ENCODE data around the gene GTPBP1. TPM values are rescaled to one million over a fixed set of nuclear protein-coding genes. Genes with fewer than 3 reads are reported as not detected.

Gene GTPBP1
- total and polyA plus RNA-seq, 12 donors: 13.5 to 53.2 (median 33.8) TPM

GRCh38 chr22:38777087-38777671 is 71.4 kb downstream of the GTPBP1 start:
- no peak for TF ChIP-seq CTCF (IDR thresholded peaks at IDR 0.05)
- Histone ChIP-seq H3K4me3 (no peak overlapping the region), H3K27ac (no peak overlapping the region), H3K9me3 (no peaks in the 10 kb centered on the region), H3K27me3 (no peaks in the 10 kb centered on the region), H3K36me3 (peaks cover 0 to 48% (median 12%) of the 10 kb centered on the region in 9 donors), H3K4me1 (peaks cover 4 to 22% (median 18%) of the 10 kb centered on the region in 9 donors)
- WGBS, 2 donors: 92 to 96% methylated on average over 27 of the region's 27 CpGs
- ATAC-seq (no peak), DNase-seq (no peak)
- intact Hi-C loops (cut with DNase I): loop anchor here in 5 of 10 donors (10.0 kb wide), 5 partner anchors 48 to 358 kb away; partner anchors contain the start of gene NPTXR (in 1 of the 5)

- Histone ChIP-seq H3K27ac (peak overlapping the region in 8 of 10 donors; percentile 3 to 84 (median 76)), H3K9me3 (no peaks in the 10 kb centered on the region), H3K27me3 (no peaks in the 10 kb centered on the region), H3K4me3 (no peak overlapping the region), H3K4me1 (peaks cover 7 to 58% (median 40%) of the 10 kb centered on the region in 9 donors), H3K36me3 (peaks cover 0 to 59% (median 12%) of the 10 kb centered on the region in 9 donors)
- DNase-seq (peak; percentile 72), ATAC-seq (peak; percentile 62 to 82 (median 70))
- intact Hi-C loops (cut with DNase I): loop anchor here in 1 of 10 donors (5.0 to 10.0 kb wide), 2 partner anchors 61 to 534 kb away; partner anchors contain the start of genes NPTXR and RPL3
- TF ChIP-seq CTCF (IDR thresholded peaks at IDR 0.05): no peak
- whole genome bisulfite sequencing, 2 donors: 38 to 60% methylated on average over 13 of the region's 13 CpGs
These were observed 75.3 kb downstream of the GTPBP1 start for GRCh38 chr22:38781033-38781432.

- 59 to 60% methylated on average over 13 of the region's 13 CpGs for WGBS, 2 donors
- peak overlapping the region in 8 of 10 donors; percentile 37 to 89 (median 78) for H3K27ac ChIP-seq
- TF ChIP-seq CTCF (IDR thresholded peaks at IDR 0.05): no peak
- H3K9me3 ChIP-seq: no peaks in the 10 kb centered on the region
- no peak overlapping the region for H3K4me3 ChIP-seq
- DNase-seq (no peak), ATAC-seq (no peak)
- H3K4me1 ChIP-seq: peaks cover 15 to 74% (median 53%) of the 10 kb centered on the region in 9 donors
- H3K27me3 ChIP-seq: no peaks in the 10 kb centered on the region
- peaks cover 0 to 55% (median 12%) of the 10 kb centered on the region in 9 donors for H3K36me3 ChIP-seq
- intact Hi-C loops (cut with DNase I): loop anchor here in 1 of 10 donors (5.0 to 10.0 kb wide), 2 partner anchors 60 to 532 kb away; partner anchors contain the start of genes NPTXR and RPL3
These were observed 76.8 kb downstream of the GTPBP1 start for GRCh38 chr22:38782402-38783094.

Other genes with a start within 250 kb of the GTPBP1 start
- 10 to 100 TPM in 3 of 10 donors, 1 to 10 TPM in 7; 3.4 to 12.9 (median 7.9) TPM for gene KDELR3, start 237.8 kb upstream of the GTPBP1 start, total RNA-seq
- 10 to 100 TPM in 1 of 2 donors, 1 to 10 TPM in 1; 9.4 to 11.5 TPM for gene KDELR3, start 237.8 kb upstream of the GTPBP1 start, polyA plus RNA-seq
- 100 to 1,000 TPM; 156 to 236 (median 169) TPM for gene DDX17, start 199.6 kb upstream of the GTPBP1 start, total RNA-seq
- gene DDX17, start 199.6 kb upstream of the GTPBP1 start, polyA plus RNA-seq: 100 to 1,000 TPM in 1 of 2 donors, 10 to 100 TPM in 1; 76.2 to 241 TPM
- gene DMC1, start 135.8 kb upstream of the GTPBP1 start, total RNA-seq: 1 to 10 TPM in 8 of 10 donors, under 1 TPM in 2; 0.40 to 3.2 (median 1.4) TPM
- under 1 TPM; 0.12 to 0.15 TPM for gene DMC1, start 135.8 kb upstream of the GTPBP1 start, polyA plus RNA-seq
- under 1 TPM; 0.11 to 0.97 (median 0.46) TPM for gene FAM227A, start 49.6 kb upstream of the GTPBP1 start, total RNA-seq
- under 1 TPM; 0.19 to 0.66 TPM for gene FAM227A, start 49.6 kb upstream of the GTPBP1 start, polyA plus RNA-seq
- 10 to 100 TPM; 33.8 to 51.0 (median 40.5) TPM for gene CBY1, start 49.3 kb upstream of the GTPBP1 start, total RNA-seq
- 10 to 100 TPM; 41.6 to 74.7 TPM for gene CBY1, start 49.3 kb upstream of the GTPBP1 start, polyA plus RNA-seq
- gene TOMM22, start 24.0 kb upstream of the GTPBP1 start, total RNA-seq: 10 to 100 TPM; 55.7 to 86.2 (median 72.2) TPM
- 10 to 100 TPM; 23.0 to 40.7 TPM for gene TOMM22, start 24.0 kb upstream of the GTPBP1 start, polyA plus RNA-seq
- gene JOSD1, start 5.0 kb upstream of the GTPBP1 start, total RNA-seq: 10 to 100 TPM; 13.7 to 37.3 (median 21.8) TPM
- 10 to 100 TPM in 1 of 2 donors, 1 to 10 TPM in 1; 9.6 to 24.2 TPM for gene JOSD1, start 5.0 kb upstream of the GTPBP1 start, polyA plus RNA-seq
- gene SUN2, start 50.1 kb downstream of the GTPBP1 start, total RNA-seq: 100 to 1,000 TPM in 5 of 10 donors, 10 to 100 TPM in 5; 70.2 to 178 (median 97.2) TPM
- 100 to 1,000 TPM in 1 of 2 donors, 10 to 100 TPM in 1; 38.6 to 112 TPM for gene SUN2, start 50.1 kb downstream of the GTPBP1 start, polyA plus RNA-seq
- gene DNAL4, start 88.2 kb downstream of the GTPBP1 start, total RNA-seq: 10 to 100 TPM in 4 of 10 donors, 1 to 10 TPM in 6; 8.3 to 11.7 (median 9.9) TPM
- 10 to 100 TPM in 1 of 2 donors, 1 to 10 TPM in 1; 7.7 to 10.7 TPM for gene DNAL4, start 88.2 kb downstream of the GTPBP1 start, polyA plus RNA-seq
- gene NPTXR, start 138.1 kb downstream of the GTPBP1 start, total RNA-seq: 10 to 100 TPM; 14.7 to 32.9 (median 24.0) TPM
- gene NPTXR, start 138.1 kb downstream of the GTPBP1 start, polyA plus RNA-seq: 1 to 10 TPM; 8.6 to 9.2 TPM
- gene CBX6, start 166.3 kb downstream of the GTPBP1 start, total RNA-seq: 10 to 100 TPM; 28.2 to 49.1 (median 37.3) TPM
- gene CBX6, start 166.3 kb downstream of the GTPBP1 start, polyA plus RNA-seq: 10 to 100 TPM; 17.4 to 23.9 TPM